Esophagus muscularis mucosa (tissue), 4 donors: ENCODE measurements around the gene ZNF215.
"Not testable (repeated sequence)": the region's sequence is repeated elsewhere in the genome, so short reads cannot be mapped to it uniquely, and the experiment has no call there.

Experiments used
- CTCF ChIP-seq, 3 experiments: fragments of 200-600 bp in 2 of 3; fragments of 450-650 bp in 1 of 3; sonication (generic) in 2 of 3; IDR thresholded peaks; one replicate each; pipeline ENCODE4 v1.5.1; 2017 to 2019; ENCODE audit warnings: antibody characterized with exemption in 3 of 3, mild to moderate bottlenecking in 2 of 3, moderate library complexity in 1 of 3
- EP300 ChIP-seq: sonication (generic); formaldehyde crosslinking; IDR thresholded peaks from one replicate; pipeline ENCODE4 v1.6.1; 2017; ENCODE audit warnings: antibody characterized with exemption
- POLR2A ChIP-seq: fragments of 450-650 bp; IDR thresholded peaks from one replicate; pipeline ENCODE4 v1.6.1; 2017; ENCODE audit warnings: antibody characterized with exemption, moderate library complexity, mild to moderate bottlenecking, low read depth

- not testable (repeated sequence) for TF ChIP-seq POLR2A; CTCF (IDR thresholded peaks at IDR 0.05); EP300
Measured at GRCh38 chr11:6904804-6905203, 21.4 kb upstream of the ZNF215 start.
